Stimulated activated CD8-positive, alpha-beta memory T cell treated with anti-CD3 and anti-CD28 coated beads, Interleukin-4, amount 100 ng/mL, for 1 hour (primary cell): ENCODE data around the gene MRGPRE.

Experiments used
- DNase-seq, 2 donors: peaks; one replicate each; pipeline ENCODE4 v3.0.0-alpha.2; 2020; ENCODE audit warnings: low read depth in 2 of 2, low spot score in 1 of 2

Gene MRGPRE

DNA sequence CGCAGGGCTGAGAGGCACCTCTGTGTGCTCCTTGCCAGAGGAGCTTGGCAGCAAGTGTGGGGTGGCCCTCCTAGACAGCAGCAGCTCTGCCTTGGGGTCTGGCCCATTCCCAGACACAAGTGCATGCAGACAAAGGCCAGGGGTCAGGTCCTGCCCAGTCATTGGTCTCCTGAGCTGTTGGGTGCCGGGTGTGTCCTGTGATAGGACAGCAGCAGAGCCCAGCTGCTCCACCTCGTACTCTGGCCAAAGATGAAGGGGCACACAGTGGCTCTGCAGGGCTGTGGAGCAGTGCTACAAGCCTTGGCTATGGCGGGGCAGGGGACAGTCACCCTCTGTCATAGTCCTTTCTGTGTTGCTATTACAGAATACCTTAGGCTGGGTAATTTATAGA, 49.8 kb downstream of the MRGPRE start:
- DNase-seq: no peak

DNA sequence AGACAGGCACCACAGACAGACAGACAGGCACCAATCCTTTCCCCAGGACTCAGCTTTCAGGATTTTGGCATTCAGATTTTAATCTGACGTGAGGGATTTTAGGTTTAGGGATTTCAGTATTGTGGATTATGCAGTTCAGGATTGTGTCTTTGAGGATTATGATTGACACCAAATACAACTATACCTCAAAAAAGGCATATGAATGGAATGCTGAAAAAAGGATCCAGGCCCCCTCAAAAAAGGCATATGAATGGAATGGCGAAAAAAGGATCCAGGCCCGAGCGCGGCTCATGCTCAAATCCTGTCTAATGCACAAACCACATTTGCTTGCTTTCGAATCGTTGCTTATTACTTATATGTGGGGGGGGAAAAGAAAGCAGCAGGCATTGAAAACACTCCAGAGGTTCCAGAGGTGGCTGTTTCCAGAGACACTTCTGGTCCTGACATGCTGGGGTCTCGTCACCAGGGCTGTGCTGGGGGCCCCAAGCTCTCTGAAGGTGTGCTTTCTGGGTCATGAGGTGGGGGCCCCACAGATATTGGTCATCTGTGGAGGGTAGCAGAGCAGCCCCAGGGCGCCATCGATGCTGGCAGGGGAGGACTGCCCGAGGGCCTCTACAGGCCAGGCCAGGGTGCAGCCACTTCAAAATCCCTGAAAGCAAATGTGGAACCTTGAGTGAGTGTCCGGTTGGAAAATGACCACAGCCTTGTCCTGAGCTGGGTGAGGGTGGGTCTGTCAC, 50.3 kb downstream of the MRGPRE start:
- no peak for DNase-seq

DNA sequence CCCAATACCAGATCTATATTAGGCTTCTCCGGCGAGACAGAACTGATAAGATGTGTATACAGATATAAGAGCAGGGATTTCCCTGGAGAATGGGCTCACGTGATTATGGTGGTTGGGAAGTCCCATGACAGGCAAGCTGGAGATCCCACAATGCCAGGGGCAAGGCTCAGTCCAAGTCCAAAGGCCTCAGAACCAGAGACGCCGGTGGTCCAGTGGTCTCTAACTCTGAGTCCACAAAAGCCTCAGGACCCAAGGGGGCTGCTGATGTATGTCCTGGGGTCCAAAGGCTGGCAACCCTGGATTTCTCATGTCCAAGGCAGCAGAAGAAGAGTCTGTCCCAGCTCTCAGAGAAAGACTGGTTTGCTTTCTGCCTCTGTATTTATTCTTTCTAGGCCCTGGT, 51.3 kb downstream of the MRGPRE start:
- DNase-seq: no peak

DNA sequence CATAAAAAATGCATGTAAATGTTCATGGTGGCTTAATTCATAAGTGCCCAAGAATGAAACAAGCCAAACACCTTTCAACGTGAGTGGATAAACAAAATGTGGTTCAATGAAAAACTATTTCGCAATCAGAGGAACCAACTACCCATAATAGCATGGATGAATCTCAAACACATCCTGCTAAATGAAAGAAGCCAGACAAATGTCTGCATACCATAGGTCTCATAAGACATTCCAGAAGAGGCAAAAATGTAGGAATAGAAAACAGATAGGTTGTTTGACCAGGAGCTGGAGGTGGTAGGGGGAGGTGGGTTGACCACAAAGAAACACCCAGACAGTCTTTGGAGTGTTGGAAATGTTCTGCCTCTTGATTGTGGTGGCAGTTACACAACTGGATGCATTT, 53.9 kb downstream of the MRGPRE start:
- no peak for DNase-seq

DNA sequence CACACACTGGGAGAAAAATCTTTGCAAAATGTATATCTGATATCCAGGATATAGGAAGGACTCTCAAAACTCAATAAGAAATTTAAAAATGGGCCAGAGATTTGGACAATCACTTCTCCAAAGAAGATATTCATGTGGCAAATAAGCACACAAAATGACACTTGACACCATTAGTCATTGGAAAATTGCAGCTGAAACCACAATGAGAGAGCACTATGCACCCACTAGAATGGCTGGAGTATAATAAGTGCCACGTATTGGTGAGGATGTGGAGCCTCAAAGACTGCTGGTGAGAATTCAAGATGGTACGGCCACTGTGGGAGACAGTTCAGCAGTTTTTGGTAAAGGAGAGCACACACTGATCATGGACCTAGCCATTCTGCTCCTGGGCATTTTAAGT, 54.3 kb downstream of the MRGPRE start:
- no peak for DNase-seq
